Stimulated activated CD8-positive, alpha-beta memory T cell treated with anti-CD3 and anti-CD28 coated beads, Interleukin-4, amount 100 ng/mL, for 1 hour (primary cell): Measurements from ENCODE around the gene PRKCQ.
"Not testable (repeated sequence)": the region's sequence is repeated elsewhere in the genome, so short reads cannot be mapped to it uniquely, and the experiment has no call there.

Source experiments
- DNase-seq, 2 donors: peaks; one replicate each; pipeline ENCODE4 v3.0.0-alpha.2; 2020; ENCODE audit warnings: low read depth in 2 of 2, low spot score in 1 of 2

Gene PRKCQ

DNA sequence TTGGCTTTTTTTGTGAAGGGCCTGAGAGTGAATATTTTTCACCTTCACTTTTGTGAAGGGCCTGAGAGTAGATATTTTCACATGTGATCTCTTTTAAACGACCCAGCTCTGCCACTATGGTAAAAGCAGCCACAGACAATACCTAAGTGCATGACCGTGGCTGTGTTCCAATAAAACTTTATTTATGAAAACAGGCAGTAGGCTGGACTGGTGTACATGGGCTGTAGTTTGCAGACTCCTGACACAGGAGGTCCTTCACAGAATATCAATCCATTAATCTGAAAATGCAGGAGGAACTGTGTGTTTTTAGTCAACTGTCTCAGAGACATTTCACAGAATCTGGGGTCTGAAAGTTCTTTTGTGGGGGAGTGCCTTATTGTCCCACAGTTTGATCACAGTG is 186.9 kb downstream of the PRKCQ start:
- no peak for DNase-seq

DNA sequence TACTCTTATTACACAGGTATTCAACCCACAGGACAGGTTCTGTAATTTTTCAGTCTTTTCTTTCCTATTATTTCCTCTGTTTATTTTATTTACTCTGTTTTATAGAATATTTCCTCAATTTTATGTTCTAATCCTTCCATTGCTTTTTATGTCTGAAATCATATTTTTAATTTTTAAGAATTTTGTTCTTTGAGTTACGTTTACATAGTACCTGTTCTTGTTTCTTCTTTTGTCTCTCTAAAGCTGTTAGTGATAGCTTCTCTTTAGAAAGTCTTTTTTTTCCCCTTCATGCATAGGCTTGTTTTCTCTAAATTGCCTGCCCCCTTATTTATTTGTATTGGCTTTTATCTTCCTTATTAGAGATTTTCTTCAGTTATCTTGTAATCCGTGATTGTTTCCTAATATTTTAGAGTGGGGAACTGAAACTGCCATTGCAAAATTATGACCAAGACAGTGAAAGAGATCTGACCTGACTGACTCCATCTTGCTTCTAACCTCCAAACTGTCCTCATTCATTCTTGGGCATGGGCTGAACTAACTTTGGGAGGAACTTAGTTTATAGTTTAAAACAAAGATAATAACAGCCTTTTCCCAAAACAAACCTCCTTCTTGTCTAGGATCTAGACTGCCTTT is 189.7 kb downstream of the PRKCQ start:
- no peak for DNase-seq

DNA sequence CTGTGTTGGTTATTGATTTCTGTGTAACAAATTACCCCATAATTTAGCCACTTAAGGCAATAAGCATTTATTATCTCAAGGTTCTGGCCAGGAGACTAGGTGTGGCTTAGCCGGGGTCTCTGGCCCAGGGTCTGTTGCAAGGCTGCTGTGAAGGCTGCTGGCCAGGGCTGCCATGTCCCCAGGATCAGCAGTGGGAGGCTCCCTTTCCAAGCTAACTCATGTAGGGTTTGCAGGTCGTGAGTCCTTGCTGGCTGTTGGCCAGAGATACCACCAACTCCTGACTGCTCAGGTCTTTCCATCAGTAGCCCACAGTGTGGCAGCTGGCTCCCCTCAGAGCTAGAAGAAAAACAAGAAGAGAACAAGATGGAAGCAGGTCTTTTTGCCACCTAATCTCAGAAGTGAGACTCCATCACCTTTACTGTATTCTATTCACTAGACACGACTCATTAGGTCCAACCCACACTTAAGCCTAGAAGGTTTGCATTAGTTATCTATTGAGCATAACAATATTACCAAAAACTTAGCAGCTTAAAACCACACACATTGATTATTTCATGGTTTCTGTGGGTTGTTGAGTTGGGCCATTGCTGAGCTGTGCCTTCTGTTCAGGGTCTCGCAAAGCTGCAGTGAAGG is 191.7 kb downstream of the PRKCQ start:
- DNase-seq = no peak

DNA sequence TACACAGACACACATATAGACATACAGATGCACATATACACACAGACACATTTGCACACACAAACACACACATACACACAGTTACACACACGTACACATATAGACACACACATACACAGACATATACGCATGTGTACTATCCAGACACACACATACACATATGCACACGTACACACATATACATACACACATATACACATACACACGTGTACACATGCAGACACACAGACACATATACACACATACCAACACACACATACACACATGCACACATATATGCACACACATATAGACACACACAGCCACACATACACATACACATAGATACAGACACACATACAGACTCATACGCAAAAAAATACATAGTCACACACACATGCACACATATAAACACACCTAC is 193.1 kb downstream of the PRKCQ start:
- no peak for DNase-seq

DNA sequence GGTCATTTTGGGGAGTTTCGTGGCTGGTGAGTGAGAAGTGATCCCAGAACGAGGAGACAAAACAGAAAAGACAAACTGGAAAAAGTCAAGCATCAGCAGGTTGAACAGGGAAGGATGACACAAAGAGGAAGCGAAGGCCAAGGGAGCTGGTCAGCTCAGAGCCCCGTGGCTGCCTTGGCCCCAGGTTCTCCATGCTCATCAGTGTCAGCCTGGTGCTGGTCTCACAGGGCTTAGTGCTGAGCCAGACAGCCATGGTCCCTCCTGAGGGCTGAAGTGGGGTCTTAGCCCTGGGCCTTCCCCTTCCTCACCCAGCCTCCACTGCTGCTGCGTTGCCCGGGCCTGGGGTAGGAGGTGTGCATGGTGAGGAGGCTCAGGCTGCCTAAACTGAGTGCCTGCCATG is 193.7 kb downstream of the PRKCQ start:
- no peak for DNase-seq

DNA sequence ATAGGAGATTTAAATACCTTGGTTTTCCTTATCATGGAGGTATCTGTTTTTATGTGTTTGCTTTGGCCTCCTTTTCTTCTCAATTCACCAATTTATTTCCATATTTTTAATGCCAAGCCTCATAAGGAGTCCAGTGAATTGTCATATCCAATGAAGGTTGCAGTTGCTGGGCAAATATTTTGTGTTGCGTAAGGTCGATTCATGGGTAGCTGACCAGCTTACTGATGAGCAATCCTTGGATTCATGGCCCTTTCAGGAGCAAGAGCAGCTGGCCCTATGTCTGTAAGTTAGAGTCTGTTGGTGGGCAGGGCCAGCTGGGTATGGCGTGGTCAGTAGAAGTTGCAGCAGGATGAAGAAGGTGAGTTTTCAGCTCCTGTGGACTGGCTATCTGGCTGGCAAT is 194.4 kb downstream of the PRKCQ start:
- DNase-seq = no peak

DNA sequence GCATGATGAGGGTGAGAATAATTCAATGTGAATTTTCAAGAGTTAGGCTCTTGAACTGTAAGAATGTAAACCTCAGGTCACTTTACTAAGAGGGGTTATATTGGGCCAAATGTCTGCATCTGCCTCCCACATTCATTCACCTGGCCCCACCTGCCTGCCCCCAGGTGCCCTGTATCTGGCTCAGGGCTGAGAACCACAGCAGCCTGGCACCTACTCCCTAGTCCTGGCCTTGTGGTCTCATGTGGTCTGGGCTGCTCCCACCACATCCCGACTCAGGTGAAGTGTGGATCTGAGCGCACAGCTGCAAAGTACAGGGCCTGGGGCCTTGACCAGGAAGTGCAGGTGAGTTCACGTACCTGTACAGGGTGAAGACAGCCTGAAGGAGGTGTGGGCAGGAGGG is 195.2 kb downstream of the PRKCQ start:
- DNase-seq = no peak

DNA sequence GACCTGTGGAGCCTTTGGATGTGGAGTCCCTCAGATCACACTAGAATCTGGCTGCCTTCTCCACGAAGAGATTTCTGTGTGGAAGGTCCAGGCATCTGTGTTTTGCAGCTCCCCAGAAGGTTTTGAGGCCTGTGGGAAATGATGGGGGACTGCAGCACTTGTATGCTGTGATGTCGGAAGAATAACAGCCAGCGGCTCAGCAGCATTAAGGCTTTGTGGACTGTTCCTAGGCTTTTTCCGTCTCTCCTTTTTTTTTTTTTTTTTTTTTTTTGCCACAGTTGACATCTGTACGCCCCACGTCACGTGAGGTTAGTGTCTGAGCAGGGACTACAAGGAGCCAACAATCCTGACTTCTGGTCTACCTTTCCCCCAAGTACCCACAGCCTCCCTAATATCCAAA is 196.0 kb downstream of the PRKCQ start:
- no peak for DNase-seq

DNA sequence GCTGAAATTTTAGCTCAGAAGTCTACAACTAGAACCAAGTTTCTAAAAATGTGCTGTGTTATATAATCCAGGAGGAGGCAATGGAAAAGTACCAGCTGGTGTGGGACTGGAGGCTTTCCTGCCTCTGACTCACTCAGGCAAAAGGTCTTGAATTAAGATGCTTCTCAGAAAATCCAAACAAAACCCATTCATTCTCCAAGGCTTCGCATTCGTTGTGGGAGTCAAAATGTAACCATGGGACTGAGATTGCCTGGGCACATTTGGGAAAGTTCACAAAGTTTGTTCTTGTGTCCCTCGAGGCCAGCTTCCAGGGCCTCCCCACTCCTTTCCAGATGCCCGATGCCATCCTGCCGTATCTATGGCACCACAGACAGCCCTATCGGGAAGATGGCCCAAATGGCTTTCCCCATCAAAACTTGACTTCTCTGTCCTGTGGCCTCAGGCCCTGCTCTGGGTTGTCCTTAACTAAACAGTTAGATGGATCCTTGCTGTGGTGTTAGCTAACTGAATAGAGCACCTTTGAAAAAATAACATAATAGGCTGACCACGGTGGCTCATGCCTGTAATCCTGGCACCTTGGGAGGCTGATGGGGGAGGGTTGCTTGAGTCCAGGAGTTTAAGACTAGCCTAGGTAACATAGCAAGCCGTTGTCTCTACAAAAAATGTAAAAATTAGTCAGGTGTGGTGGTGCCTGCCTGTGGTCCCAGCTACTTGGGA is 196.8 kb downstream of the PRKCQ start:
- no peak for DNase-seq

DNA sequence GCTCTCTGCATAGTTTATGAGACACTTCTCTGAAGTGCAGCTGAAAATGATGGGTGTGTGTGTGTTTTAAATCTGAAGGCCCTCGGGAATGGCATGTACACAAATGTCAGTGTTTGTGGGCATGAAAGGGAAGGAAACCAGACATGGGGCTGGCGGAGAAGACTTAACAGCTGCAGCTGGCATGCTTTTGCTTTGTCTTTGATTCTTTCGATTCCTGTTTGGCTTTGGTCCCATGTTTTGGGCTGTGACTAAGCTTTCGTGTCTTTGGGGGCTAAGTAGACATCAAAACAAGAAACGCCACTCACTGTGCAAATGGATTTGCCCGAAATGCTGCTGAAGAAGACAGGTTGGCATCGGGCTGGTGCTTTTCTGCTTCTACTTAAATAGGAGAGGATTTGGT is 198.0 kb downstream of the PRKCQ start:
- no peak for DNase-seq

DNA sequence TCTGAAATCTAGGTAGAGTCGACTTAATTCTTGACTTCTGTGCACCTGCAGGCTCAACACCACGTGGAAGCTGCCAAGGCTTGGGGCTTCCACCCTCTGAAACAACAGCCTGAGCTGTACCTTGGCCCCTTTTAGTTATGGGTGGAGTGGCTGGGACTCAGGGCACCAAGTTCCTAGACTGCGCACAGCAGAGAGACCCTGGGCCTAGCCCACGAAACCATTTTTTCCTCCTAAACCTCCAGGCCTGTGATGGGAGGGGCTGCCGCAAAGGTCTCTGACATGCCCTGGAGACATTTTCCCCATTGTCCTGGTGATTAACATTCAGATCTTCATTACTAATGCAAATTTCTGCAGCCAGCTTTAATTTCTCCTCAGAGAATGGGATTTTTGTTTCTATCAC is 199.6 kb downstream of the PRKCQ start:
- DNase-seq = not testable (repeated sequence)

DNA sequence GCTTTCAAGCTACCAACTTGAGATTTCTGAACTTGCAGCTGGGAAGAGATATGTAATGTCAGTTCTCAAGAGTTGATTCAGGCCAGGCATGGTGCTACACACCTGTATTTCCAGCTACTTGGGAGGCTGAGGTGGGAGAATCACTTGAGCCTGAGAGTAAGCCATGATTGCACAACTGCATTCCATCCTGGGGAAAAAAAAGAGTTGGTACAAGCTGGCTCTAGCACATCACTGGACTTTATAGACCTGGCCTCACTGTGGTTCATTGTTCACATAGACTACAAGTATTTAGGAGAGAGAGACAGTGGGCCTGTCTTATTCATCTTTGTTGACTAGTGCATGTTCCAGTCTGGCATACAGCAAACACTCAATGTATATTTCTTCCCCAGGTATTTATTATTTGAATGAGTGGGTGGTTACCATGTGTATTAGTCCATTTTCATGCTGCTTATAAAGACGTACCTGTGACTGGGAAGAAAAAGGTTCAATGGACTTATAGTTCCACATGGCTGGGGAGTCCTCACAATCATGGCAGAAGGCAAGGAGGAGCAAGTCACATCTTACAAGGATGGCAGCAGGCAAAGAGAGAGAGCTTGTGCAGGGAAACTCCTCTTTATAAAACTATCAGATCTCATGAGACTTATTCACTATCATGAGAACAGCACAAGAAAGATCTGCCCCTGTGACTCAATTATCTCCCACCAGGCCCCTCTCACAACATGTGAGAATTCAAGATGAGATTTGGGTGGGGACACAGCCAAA is 200.9 kb downstream of the PRKCQ start:
- DNase-seq = no peak
